HCT116 (cell line): ENCODE measurements around the gene TUBB4A.

ENCODE experiments used
- CBX3 ChIP-seq: IDR thresholded peaks from 2 replicates; pipeline ENCODE4 v1.6.1; 2012; ENCODE audit warnings: low read depth
- CEBPB ChIP-seq: IDR thresholded peaks from 2 replicates; pipeline ENCODE4 v1.6.1; 2012; ENCODE audit warnings: low read depth
- EZH2 ChIP-seq: fragments of 200-600 bp; sonication (generic); IDR thresholded peaks from 2 replicates; pipeline ENCODE4 v1.6.1; 2017; ENCODE audit warnings: antibody characterized with exemption, mixed run types
- EZH2phosphoT487 ChIP-seq: fragments of 200-600 bp; IDR thresholded peaks from 2 replicates; pipeline ENCODE4 v1.6.1; 2018; ENCODE audit warnings: antibody characterized with exemption, borderline replicate concordance
- FOSL1 ChIP-seq: IDR thresholded peaks from 2 replicates; pipeline ENCODE4 v1.6.1; 2012; ENCODE audit warnings: low read depth
- POLR2A ChIP-seq: IDR thresholded peaks from 2 replicates; pipeline ENCODE4 v1.7.0; 2011; ENCODE audit warnings: borderline replicate concordance; ENCODE audit not compliant: insufficient read depth, insufficient read length; ENCODE audit errors: extremely low read depth
- POLR2AphosphoS5 ChIP-seq: IDR thresholded peaks from 2 replicates; pipeline ENCODE4 v1.6.1; 2011; ENCODE audit warnings: mild to moderate bottlenecking, low read depth, low read length, moderate library complexity
- RAD21 ChIP-seq: IDR thresholded peaks from 2 replicates; pipeline ENCODE4 v1.6.1; 2012; ENCODE audit warnings: low read depth, mild to moderate bottlenecking
- SP1 ChIP-seq: IDR thresholded peaks from 2 replicates; pipeline ENCODE4 v1.6.1; 2012; ENCODE audit warnings: low read depth
- SRF ChIP-seq: IDR thresholded peaks from 2 replicates; pipeline ENCODE4 v1.6.1; 2012; ENCODE audit warnings: low read depth
- YY1 ChIP-seq: IDR thresholded peaks from 2 replicates; pipeline ENCODE4 v1.6.1; 2011; ENCODE audit warnings: low read length, low read depth, moderate library complexity, mild to moderate bottlenecking; ENCODE audit not compliant: insufficient replicate concordance; ENCODE audit errors: extremely low read depth
- TF ChIP-seq, protein P1 (sequence below), 3 experiments: fragments of 200-600 bp in 1 of 3; sonication (generic) in 1 of 3; IDR thresholded peaks in 2 of 3; conservative IDR thresholded peaks in 1 of 3; 2 replicates each; pipeline ENCODE4 v1.5.1; 2012 to 2017; ENCODE audit warnings: low read depth in 2 of 3, low read length in 2 of 3, antibody characterized with exemption in 1 of 3, borderline replicate concordance in 1 of 3, control low read depth in 1 of 3, mild to moderate bottlenecking in 1 of 3, mixed read lengths in 1 of 3, mixed run types in 1 of 3, moderate library complexity in 1 of 3; ENCODE audit not compliant: insufficient read depth in 1 of 3
- TF ChIP-seq, protein P2 (sequence below): IDR thresholded peaks from 2 replicates; pipeline ENCODE4 v1.6.1; 2011; ENCODE audit warnings: mild to moderate bottlenecking, low read length, moderate library complexity; ENCODE audit not compliant: insufficient replicate concordance; ENCODE audit errors: extremely low read depth
- TF ChIP-seq, protein P3 (sequence below): IDR thresholded peaks from 2 replicates; pipeline ENCODE4 v1.6.1; 2012; ENCODE audit warnings: low read depth

DNA sequence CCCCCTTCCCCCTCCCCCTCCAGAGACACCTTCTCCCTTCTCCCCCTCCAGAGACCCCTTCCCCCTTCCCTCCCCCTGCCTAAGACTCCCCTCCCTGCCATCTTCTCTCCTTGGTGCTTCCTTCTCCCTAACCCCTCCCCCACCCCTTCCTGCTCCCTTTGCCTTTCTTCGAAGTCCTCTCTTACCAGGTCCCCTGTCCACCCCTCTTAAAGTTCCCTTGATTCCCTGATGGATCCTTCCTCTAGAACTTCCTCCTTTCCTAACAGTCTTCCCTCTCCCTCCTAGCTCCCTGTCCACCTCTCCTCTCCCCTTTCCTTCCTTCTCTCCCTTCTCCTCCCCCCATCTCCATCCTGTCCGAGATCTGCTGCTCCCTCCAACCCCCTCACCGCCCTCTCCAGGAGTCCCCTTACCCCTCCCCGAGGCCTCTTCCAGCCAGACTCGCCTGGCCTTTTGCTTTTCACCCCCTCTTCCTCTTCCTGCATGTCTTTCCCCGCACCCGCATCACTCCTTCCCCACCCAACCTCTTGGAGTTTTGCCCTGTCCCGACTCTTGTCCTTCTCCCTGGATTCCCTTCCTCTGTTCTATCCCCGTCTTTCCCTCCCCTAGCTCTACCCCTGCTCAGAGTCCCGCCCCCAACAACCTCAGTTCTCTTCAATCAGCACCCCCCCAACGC is 31.8 kb upstream of the TUBB4A start:
- TF ChIP-seq, protein P1, sequence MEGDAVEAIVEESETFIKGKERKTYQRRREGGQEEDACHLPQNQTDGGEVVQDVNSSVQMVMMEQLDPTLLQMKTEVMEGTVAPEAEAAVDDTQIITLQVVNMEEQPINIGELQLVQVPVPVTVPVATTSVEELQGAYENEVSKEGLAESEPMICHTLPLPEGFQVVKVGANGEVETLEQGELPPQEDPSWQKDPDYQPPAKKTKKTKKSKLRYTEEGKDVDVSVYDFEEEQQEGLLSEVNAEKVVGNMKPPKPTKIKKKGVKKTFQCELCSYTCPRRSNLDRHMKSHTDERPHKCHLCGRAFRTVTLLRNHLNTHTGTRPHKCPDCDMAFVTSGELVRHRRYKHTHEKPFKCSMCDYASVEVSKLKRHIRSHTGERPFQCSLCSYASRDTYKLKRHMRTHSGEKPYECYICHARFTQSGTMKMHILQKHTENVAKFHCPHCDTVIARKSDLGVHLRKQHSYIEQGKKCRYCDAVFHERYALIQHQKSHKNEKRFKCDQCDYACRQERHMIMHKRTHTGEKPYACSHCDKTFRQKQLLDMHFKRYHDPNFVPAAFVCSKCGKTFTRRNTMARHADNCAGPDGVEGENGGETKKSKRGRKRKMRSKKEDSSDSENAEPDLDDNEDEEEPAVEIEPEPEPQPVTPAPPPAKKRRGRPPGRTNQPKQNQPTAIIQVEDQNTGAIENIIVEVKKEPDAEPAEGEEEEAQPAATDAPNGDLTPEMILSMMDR (IDR thresholded peaks at IDR 0.05 in 2 of 3, conservative IDR thresholded peaks at IDR 0.05 in 1 of 3; ENCODE audit: borderline replicate concordance in 1 of 3, insufficient read depth in 1 of 3, low read depth in 2 of 3, low read length in 2 of 3), result no peak
- TF ChIP-seq EZH2, result no peak
- no peak for TF ChIP-seq POLR2A
- TF ChIP-seq RAD21, result no peak
- no peak for TF ChIP-seq POLR2AphosphoS5
- no peak for TF ChIP-seq YY1
- no peak for TF ChIP-seq CBX3
- TF ChIP-seq, protein P2, sequence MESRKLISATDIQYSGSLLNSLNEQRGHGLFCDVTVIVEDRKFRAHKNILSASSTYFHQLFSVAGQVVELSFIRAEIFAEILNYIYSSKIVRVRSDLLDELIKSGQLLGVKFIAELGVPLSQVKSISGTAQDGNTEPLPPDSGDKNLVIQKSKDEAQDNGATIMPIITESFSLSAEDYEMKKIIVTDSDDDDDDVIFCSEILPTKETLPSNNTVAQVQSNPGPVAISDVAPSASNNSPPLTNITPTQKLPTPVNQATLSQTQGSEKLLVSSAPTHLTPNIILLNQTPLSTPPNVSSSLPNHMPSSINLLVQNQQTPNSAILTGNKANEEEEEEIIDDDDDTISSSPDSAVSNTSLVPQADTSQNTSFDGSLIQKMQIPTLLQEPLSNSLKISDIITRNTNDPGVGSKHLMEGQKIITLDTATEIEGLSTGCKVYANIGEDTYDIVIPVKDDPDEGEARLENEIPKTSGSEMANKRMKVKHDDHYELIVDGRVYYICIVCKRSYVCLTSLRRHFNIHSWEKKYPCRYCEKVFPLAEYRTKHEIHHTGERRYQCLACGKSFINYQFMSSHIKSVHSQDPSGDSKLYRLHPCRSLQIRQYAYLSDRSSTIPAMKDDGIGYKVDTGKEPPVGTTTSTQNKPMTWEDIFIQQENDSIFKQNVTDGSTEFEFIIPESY, result no peak
- no peak for TF ChIP-seq FOSL1
- no peak for TF ChIP-seq CEBPB
- TF ChIP-seq, protein P3, sequence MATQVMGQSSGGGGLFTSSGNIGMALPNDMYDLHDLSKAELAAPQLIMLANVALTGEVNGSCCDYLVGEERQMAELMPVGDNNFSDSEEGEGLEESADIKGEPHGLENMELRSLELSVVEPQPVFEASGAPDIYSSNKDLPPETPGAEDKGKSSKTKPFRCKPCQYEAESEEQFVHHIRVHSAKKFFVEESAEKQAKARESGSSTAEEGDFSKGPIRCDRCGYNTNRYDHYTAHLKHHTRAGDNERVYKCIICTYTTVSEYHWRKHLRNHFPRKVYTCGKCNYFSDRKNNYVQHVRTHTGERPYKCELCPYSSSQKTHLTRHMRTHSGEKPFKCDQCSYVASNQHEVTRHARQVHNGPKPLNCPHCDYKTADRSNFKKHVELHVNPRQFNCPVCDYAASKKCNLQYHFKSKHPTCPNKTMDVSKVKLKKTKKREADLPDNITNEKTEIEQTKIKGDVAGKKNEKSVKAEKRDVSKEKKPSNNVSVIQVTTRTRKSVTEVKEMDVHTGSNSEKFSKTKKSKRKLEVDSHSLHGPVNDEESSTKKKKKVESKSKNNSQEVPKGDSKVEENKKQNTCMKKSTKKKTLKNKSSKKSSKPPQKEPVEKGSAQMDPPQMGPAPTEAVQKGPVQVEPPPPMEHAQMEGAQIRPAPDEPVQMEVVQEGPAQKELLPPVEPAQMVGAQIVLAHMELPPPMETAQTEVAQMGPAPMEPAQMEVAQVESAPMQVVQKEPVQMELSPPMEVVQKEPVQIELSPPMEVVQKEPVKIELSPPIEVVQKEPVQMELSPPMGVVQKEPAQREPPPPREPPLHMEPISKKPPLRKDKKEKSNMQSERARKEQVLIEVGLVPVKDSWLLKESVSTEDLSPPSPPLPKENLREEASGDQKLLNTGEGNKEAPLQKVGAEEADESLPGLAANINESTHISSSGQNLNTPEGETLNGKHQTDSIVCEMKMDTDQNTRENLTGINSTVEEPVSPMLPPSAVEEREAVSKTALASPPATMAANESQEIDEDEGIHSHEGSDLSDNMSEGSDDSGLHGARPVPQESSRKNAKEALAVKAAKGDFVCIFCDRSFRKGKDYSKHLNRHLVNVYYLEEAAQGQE, result no peak
- TF ChIP-seq EZH2phosphoT487, result no peak
- TF ChIP-seq SRF, result no peak
- no peak for TF ChIP-seq SP1
